HG02884 (cell line): ENCODE results near the gene CBX4.

Experiments
- ATAC-seq: cut with Tn5 transposase; IDR thresholded peaks from one replicate; pipeline ENCODE4 v1.9.1; 2021; ENCODE audit warnings: mild to moderate bottlenecking, moderate library complexity; ENCODE audit not compliant: unreplicated experiment

The CBX4 gene

DNA sequence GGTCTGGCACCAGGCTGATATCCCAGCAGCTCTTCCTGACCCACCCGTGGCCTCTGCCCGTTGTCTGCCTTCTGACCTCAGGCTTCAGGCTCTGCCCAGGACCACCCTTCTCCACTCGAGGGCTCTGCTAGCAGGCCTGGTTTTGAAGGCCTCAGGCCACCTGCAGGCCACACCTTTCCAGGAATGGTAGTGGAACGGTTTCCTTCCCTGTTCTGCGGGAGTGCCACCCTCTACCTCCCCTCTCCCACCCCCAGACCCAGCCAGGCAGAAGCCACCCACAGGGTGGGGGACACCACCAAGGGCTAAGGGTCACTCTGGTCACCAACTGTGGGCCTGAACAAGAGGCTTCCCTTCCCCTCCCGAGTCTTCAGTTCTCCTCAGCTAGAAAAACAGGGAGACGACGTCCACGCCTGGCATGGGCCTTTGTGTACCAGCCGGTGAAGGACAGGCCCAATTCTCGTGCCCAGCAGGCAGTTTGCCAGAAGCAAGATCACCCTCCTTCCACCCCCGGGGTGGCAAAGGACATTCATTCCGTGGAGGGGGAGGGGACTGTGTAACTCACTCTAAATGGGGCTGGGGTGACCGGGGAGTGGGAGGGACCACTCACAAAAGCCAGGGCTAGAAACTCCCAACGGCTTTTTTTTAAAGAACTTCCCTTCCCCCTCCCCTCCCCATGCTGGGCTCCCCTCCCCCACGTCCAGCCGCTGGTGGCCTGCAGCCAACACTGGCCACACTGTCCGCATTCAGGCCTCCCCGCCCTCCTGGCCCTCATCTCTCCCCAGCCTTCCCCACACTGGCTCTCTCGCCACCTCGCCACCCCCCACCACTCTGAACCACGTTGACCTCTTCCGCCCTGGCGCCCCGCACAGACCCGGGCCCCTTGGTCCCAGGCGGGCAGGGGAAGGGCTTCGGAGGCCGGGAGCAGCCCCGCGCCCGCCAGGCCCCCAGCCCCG is 7.7 kb downstream of the CBX4 start:
- no peak for ATAC-seq

- no peak for ATAC-seq
Observed at GRCh38 chr17:79830763-79831264, 8.4 kb downstream of the CBX4 start.

DNA sequence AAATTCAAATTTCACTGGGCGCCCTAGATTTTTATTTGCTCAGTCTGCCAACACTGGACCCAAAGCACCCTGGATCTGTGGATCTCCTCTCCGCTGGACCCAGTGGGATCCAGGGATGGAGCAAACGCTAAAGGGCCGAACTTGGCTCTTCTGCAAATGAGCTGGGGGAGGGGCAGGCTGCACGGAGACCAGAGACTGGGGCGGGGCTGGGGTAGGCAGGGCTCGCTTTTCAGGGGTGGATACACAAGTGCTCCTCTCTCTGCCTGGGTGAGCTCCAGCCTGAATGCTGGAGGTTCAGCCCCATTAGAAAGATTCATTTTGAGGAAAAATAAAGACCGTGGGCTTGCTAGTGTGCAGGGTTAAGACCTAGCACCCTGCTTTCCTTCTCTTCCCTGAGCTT is 8.9 kb downstream of the CBX4 start:
- no peak for ATAC-seq

DNA sequence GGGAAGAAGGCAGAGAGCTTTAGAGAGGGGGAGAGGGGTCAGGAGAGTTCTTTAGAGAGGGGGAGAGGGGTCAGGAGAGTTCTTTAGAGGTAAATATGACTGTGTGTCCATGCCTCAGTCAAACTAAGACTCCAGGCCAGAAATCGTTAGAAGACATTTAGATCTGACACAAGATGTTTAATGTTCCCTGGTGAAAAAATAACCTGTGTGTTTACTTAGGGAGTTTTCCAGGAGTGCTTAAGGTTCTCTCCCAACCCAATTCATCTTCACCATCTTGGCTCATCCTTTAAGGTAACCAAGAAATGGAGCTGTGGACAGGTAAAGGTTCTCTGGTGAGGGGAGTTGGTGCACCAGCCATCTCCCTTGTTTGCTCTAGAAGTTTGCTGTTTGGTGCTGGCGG is 9.8 kb downstream of the CBX4 start:
- ATAC-seq = no peak

- ATAC-seq = no peak
Observed at GRCh38 chr17:79829004-79829403, 10.2 kb downstream of the CBX4 start.

- ATAC-seq = no peak
Observed at GRCh38 chr17:79826841-79827578, 12.2 kb downstream of the CBX4 start.

DNA sequence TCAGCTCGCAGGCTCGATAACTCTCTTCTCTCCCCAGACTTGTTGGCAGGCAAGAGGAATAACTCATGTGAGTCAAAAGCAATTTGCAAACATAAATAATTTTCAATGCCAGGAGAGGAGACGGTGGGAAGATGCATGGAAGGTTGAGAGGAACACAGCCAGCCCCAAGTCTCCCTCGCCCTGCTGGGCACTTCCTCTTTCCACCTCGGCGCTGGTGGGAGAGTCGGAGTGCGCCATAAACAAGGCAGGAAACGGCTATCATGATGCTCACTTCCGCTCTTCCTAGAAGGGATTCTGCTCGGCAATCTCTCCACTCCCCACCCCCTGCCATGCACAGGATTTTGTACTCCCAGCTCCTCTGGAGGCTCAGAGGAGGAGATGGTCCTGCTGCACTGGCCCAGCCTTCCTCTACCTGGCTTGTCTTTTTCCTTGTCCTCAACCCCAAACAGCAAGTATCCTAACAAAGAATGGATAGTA is 13.0 kb downstream of the CBX4 start:
- ATAC-seq = no peak

GRCh38 chr17:79825580-79825921 is 13.7 kb downstream of the CBX4 start:
- ATAC-seq = no peak

GRCh38 chr17:79824893-79825579 is 14.2 kb downstream of the CBX4 start:
- ATAC-seq = no peak

DNA sequence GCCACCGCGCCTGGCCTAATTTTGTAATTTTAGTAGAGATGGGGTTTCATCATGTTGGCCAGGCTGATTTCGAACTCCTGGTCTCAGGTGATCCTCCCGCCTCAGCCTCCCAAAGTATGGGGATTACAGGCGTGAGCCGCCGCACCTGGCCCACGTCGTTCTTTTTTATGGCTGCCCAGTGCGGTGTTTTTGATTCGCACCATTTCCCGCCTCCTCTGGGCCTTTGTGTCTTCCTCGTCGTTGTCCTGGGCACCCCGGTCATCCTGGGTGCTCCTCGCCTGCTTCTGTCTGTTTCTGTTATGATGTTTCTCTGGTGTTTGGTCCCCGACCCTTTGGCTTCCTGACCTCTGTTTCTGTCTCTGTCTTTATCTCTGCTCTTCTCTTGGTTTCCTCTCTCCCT is 15.0 kb downstream of the CBX4 start:
- no peak for ATAC-seq

DNA sequence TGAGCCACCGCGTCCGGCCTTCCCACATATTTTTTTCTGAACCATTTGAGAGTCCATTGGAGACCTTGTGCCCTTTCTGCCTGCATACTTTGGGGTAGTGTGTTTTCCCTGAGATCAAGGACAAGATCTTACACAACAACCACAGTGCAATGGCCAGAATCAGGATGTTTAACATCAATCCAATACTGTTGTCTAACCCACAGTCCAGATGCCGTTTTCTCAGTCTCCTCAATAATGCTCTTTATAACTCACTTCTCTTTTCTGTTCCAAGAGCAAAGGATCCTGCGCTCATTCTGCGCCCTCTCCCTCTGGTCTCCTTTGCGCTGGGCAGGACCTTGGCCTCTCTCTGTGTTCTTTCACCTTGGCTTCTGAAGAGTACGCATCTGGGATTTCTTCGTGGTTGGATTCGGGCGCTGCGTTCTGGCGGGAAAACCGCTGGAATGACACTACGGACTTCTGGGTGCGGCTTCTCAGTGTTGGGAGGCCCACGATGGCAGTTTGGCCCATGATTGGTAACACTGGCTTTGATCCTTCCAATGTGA is 16.6 kb downstream of the CBX4 start:
- ATAC-seq = no peak

DNA sequence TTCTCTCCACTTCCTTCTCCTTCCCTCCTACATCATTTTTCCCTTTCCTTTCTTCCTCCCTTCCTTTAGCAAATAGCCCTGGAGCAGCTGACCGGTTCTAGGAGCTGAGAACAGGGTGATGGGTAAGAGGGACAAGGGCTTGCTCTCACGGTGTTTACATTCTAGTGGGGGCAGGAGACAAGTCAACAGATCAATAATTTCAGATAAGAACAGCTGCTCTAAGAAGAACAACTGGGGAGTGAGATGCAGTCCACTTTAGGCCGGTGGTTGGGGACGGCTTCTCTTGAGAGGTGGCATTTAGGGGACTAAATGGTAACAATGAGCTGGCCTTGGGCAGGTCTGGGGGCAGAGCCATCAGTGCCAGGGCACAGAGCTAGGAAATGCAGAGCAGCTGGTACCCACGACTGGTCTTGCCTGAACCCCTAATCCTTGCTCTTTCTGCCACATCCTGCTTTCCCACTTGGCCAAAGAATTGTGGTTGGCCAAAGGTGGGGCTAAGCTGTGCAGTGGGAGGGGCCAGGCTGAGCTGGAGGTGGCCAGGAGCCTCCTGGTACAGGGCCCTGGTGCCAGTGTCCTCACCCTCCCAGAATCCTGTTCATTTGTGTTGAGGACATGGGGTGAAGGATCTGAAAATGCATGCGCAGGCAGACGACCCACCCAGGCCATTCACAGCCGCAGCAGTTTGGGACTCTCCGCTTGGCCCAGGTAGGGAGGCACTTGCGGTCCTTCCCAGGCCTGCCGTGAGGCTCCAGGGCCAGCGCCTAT is 17.7 kb downstream of the CBX4 start:
- no peak for ATAC-seq

- no peak for ATAC-seq
Observed at GRCh38 chr17:79820959-79821330, 18.3 kb downstream of the CBX4 start.

- ATAC-seq = no peak
Observed at GRCh38 chr17:79819534-79820276, 19.5 kb downstream of the CBX4 start.

GRCh38 chr17:79819085-79819484 is 20.2 kb downstream of the CBX4 start:
- ATAC-seq = no peak

DNA sequence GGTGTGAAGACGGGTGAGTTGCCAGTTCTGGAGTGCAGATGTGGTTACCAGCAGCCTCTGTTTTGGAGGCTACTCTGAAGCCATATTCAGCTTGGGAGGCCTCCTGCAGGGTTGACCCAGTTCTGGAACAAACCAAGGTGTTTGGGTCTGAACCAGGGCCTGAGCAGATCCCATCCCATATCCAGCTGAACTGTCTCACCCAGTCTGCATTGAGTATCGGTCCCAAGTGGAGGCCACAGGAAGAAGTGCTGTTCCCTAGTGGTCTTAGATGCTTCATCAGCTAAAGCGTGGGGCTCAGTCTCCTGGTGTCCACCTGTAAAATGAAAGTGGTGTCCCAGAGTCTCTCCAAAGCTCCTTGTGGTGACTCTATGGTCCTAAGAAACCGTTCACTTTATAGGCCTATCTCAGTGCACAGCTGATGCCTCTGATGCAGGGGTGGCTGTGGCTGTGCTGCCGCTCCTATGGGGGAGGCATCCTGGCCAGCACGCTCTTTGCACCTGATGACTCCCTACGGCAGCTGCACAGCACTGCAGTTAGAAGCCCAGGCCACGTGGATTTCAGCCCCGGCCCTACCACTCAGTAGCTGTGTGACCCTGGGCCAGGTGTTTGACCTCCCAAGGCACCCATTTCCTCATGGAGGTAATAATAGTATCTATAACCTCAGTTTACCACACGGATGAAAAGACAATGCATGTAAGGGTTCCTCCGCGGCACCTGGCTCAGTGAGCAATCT is 21.0 kb downstream of the CBX4 start:
- no peak for ATAC-seq

- no peak for ATAC-seq
Observed at GRCh38 chr17:79815836-79816461, 23.3 kb downstream of the CBX4 start.
